Type B pancreatic cell (in vitro differentiated cells): ENCODE data around the gene MRPS23. TPM values are rescaled to one million over a fixed set of nuclear protein-coding genes. Genes with fewer than 3 reads are reported as not detected.

Source experiments
- DNase-seq: peaks from one replicate; pipeline ENCODE4 v3.0.0; 2021; ENCODE audit warnings: mixed read lengths; ENCODE audit not compliant: unreplicated experiment; ENCODE audit errors: extremely low spot score
- H3K27ac Mint-ChIP-seq: 2 replicates; pipeline ENCODE4 v1.8.0; 2021; ENCODE audit warnings: mild to moderate bottlenecking, mixed read lengths
- H3K27me3 Mint-ChIP-seq: 2 replicates; pipeline ENCODE4 v1.8.0; 2021; ENCODE audit warnings: mixed read lengths
- H3K36me3 Mint-ChIP-seq: 2 replicates; pipeline ENCODE4 v1.8.0; 2021; ENCODE audit warnings: mixed read lengths
- H3K4me1 Mint-ChIP-seq: one replicate; pipeline ENCODE4 v1.8.0; 2021; ENCODE audit warnings: mixed read lengths; ENCODE audit not compliant: unreplicated experiment
- H3K4me3 Mint-ChIP-seq: 2 replicates; pipeline ENCODE4 v1.8.0; 2021; ENCODE audit warnings: mild to moderate bottlenecking, mixed read lengths
- H3K9me3 Mint-ChIP-seq: 2 replicates; pipeline ENCODE4 v1.8.0; 2021; ENCODE audit warnings: mixed read lengths
- total RNA-seq: library from RNA; stranded (reverse); gene quantifications from 2 replicates; pipeline ENCODE4 v1.2.1, GENCODE V29; 2021; ENCODE audit warnings: low replicate concordance
- TF ChIP-seq, protein P1 (sequence below): fragments of 200-600 bp; sonication (generic); conservative IDR thresholded peaks from 2 replicates; pipeline ENCODE4 v1.5.0; 2021; ENCODE audit warnings: antibody characterized with exemption, mild to moderate bottlenecking

Gene MRPS23
- total RNA-seq, 1 donor from 2014 or later, result 46.9 TPM

GRCh38 chr17:57811638-57812280 is 38.1 kb downstream of the MRPS23 start:
- TF ChIP-seq, protein P1, sequence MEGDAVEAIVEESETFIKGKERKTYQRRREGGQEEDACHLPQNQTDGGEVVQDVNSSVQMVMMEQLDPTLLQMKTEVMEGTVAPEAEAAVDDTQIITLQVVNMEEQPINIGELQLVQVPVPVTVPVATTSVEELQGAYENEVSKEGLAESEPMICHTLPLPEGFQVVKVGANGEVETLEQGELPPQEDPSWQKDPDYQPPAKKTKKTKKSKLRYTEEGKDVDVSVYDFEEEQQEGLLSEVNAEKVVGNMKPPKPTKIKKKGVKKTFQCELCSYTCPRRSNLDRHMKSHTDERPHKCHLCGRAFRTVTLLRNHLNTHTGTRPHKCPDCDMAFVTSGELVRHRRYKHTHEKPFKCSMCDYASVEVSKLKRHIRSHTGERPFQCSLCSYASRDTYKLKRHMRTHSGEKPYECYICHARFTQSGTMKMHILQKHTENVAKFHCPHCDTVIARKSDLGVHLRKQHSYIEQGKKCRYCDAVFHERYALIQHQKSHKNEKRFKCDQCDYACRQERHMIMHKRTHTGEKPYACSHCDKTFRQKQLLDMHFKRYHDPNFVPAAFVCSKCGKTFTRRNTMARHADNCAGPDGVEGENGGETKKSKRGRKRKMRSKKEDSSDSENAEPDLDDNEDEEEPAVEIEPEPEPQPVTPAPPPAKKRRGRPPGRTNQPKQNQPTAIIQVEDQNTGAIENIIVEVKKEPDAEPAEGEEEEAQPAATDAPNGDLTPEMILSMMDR, result no peak
- no peak for DNase-seq
- H3K27ac Mint-ChIP-seq, result no peak overlapping the region
- no peaks in the 10 kb centered on the region for H3K9me3 Mint-ChIP-seq
- peaks cover 41% of the 10 kb centered on the region for H3K27me3 Mint-ChIP-seq
- no peaks in the 10 kb centered on the region for H3K36me3 Mint-ChIP-seq
- peak overlapping the region; percentile 18 for H3K4me3 Mint-ChIP-seq
- peaks cover 22% of the 10 kb centered on the region for H3K4me1 Mint-ChIP-seq

- Mint-ChIP-seq H3K4me3 (peak overlapping the region; percentile 18), H3K9me3 (no peaks in the 10 kb centered on the region)
These were observed 38.9 kb downstream of the MRPS23 start for GRCh38 chr17:57810721-57811637.

DNA sequence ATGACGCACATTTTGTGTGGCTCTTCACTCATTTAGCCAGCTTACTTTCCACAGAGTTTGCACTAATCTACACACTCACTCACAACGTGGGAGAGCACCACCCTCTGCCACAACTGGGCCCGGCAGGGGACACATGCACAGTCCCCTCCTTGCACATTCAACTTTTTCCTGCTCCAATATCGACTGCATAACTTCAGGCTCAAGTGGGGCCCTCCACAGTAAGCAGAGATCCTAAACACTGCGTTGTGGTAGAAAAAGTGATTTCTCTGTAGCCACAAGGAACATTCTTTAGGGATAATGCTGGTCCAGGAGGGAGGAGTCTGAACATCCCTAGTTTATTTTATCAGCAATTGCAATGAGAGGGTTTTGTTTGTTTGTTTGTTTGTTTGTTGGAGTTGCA is 40.0 kb downstream of the MRPS23 start:
- TF ChIP-seq, protein P1, result no peak
- Mint-ChIP-seq H3K9me3 (no peaks in the 10 kb centered on the region), H3K27me3 (peaks cover 41% of the 10 kb centered on the region), H3K4me1 (peaks cover 34% of the 10 kb centered on the region), H3K36me3 (no peaks in the 10 kb centered on the region), H3K27ac (no peak overlapping the region), H3K4me3 (no peak overlapping the region)
- no peak for DNase-seq

More at GRCh38 chr17:57810721-57811637, 38.9 kb downstream of the MRPS23 start:
- Mint-ChIP-seq H3K27ac (peak overlapping the region; percentile 36), H3K36me3 (no peaks in the 10 kb centered on the region), H3K27me3 (peaks cover 40% of the 10 kb centered on the region), H3K4me1 (peaks cover 30% of the 10 kb centered on the region)
- no peak for DNase-seq
- TF ChIP-seq, protein P1, result peak; percentile 26

DNA sequence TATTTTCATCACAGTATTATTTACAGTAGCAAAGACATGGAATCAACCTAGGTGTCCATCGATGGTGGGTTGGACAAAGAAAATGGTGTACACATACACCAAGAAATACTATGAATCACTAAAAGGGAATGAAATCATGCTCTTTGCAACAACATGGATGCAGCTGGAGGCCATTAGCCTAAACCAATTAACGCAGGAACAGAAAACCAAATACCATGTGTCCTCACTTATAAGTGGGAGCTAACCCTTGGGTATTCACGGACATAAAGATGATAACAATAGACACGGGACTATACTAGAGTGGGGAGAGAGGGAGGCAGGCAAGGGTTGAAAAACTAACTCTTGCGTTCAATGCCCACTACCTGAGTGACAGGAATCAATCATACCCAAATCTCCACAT is 41.0 kb downstream of the MRPS23 start:
- no peak overlapping the region for H3K4me3 Mint-ChIP-seq
- DNase-seq, result no peak

DNA sequence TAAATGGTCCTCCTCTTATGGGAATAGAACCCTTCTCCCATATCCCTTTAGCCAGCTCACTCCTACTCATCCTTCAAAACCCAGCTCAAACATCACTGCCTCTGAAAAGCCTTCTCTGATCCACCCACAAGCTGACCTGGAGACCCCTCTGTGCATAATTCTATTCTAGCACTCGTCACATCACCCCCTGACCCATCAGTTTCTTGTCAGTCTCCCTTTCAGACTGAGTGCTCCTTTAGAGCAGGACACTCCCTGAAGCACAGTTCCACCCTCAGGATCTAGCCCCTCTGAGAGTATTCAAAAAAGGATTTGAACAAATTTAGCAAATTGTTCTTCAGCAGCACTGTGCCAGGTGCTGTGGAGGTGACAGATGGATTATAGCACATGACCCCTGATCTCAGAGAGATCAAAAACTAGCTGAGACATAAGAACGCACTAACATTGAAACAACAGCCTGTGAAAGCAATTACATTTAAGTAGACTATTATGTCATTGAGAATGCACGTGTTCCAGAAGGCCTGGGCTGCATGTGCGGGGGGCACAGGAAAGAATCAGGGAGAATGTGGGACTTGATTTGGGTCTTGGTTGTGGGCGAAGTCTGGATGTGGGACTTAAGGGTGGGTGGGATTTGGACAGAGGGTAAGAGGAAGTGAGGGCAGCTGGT is 43.5 kb downstream of the MRPS23 start:
- Mint-ChIP-seq H3K27ac (no peak overlapping the region), H3K4me1 (peaks cover 38% of the 10 kb centered on the region), H3K27me3 (peaks cover 40% of the 10 kb centered on the region), H3K36me3 (no peaks in the 10 kb centered on the region), H3K4me3 (no peak overlapping the region), H3K9me3 (peaks cover 8% of the 10 kb centered on the region)
- TF ChIP-seq, protein P1, result no peak
- no peak for DNase-seq

More for the DNA sequence above, 41.0 kb downstream of the MRPS23 start:
- H3K9me3 Mint-ChIP-seq, result no peaks in the 10 kb centered on the region
- peaks cover 37% of the 10 kb centered on the region for H3K27me3 Mint-ChIP-seq
- peaks cover 34% of the 10 kb centered on the region for H3K4me1 Mint-ChIP-seq
- TF ChIP-seq, protein P1, result no peak
- no peak overlapping the region for H3K27ac Mint-ChIP-seq
- no peaks in the 10 kb centered on the region for H3K36me3 Mint-ChIP-seq
